ENCODE results near the gene ZBTB45. TPM values are rescaled to one million over a fixed set of nuclear protein-coding genes. Genes with fewer than 3 reads are reported as not detected.

The ZBTB45 gene
- total and polyA plus RNA-seq, 9 of the 15 experiments (the other 6 are each of a cell fraction or from before 2014, with no cell fraction given): 0.08 to 16.1 (median 1.8) TPM

DNA sequence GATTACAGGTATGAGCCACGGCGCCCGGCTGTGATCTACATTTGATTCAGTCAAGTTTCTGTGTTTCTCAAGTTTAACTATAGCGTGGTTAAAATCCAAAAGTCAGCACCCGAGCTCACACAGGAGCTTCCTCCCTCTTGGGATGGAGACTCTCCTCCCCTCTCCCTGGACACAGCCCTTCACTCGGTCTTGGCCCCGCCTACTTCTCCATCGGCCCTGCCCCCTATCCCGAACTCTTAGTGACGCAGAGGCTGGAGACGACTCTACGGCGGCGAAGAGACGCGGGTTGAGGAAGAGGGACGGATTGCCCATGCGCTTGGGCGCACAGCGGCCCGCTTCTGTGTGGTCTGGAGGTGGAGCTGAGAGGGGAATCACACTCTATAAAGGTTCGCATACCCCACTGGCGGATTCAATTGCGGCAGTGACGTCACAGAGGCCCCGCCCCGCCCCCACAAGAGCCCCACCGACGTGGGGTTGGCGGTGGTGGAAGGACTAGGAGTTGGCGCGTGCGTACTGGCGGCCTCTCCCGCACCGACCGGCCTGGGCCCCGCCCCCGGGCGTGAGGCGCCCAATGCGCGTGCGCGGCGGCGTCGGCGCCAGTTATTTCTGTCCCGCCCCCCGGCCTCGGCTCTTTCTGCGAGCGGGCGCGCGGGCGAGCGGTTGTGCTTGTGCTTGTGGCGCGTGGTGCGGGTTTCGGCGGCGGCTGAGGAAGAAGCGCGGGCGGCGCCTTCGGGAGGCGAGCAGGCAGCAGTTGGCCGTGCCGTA lies 24.4 kb upstream of the ZBTB45 start, which contains the start of gene TRIM28 (continued):
- TF ChIP-seq, protein P1, sequence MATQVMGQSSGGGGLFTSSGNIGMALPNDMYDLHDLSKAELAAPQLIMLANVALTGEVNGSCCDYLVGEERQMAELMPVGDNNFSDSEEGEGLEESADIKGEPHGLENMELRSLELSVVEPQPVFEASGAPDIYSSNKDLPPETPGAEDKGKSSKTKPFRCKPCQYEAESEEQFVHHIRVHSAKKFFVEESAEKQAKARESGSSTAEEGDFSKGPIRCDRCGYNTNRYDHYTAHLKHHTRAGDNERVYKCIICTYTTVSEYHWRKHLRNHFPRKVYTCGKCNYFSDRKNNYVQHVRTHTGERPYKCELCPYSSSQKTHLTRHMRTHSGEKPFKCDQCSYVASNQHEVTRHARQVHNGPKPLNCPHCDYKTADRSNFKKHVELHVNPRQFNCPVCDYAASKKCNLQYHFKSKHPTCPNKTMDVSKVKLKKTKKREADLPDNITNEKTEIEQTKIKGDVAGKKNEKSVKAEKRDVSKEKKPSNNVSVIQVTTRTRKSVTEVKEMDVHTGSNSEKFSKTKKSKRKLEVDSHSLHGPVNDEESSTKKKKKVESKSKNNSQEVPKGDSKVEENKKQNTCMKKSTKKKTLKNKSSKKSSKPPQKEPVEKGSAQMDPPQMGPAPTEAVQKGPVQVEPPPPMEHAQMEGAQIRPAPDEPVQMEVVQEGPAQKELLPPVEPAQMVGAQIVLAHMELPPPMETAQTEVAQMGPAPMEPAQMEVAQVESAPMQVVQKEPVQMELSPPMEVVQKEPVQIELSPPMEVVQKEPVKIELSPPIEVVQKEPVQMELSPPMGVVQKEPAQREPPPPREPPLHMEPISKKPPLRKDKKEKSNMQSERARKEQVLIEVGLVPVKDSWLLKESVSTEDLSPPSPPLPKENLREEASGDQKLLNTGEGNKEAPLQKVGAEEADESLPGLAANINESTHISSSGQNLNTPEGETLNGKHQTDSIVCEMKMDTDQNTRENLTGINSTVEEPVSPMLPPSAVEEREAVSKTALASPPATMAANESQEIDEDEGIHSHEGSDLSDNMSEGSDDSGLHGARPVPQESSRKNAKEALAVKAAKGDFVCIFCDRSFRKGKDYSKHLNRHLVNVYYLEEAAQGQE (IDR thresholded peaks at IDR 0.05; ENCODE audit: borderline replicate concordance): no peak
- TF ChIP-seq, protein P1 (CRISPR knock-in tag; IDR thresholded peaks at IDR 0.05; ENCODE audit: low read depth): 0 out of 2 replicates have a peak, but pooled peaks have one; percentile 43
- TF ChIP-seq STAT5A (IDR thresholded peaks at IDR 0.05; ENCODE audit: borderline replicate concordance, low read length) (no peak), KHSRP (IDR thresholded peaks at IDR 0.05) (peak; percentile 86), MYNN (IDR thresholded peaks at IDR 0.05) (no peak), MYNN (CRISPR knock-in tag; IDR thresholded peaks at IDR 0.05) (no peak), EZH2 (IDR thresholded peaks at IDR 0.05; ENCODE audit: borderline replicate concordance, low read depth, low read length) (no peak), RAD21 (CRISPR knock-in tag; conservative IDR thresholded peaks at IDR 0.05 in 1 of 2, IDR thresholded peaks at IDR 0.05 in 1 of 2) (no peak), SMARCE1 (IDR thresholded peaks at IDR 0.05) (peak; percentile 44; the same call in 1 of the 2 replicates), PCBP1 (IDR thresholded peaks at IDR 0.05; ENCODE audit: low read depth, low read length, poor library complexity, severe bottlenecking) (no peak), ZBTB49 (CRISPR knock-in tag; IDR thresholded peaks at IDR 0.05; ENCODE audit: borderline replicate concordance) (no peak), ADNP (tag; IDR thresholded peaks at IDR 0.05) (no peak), SUPT5H (IDR thresholded peaks at IDR 0.05) (peak; percentile 88), ZNF232 (CRISPR knock-in tag; IDR thresholded peaks at IDR 0.05) (0 out of 2 replicates have a peak, but pooled peaks have one; percentile 12)
- TF ChIP-seq, protein P2, sequence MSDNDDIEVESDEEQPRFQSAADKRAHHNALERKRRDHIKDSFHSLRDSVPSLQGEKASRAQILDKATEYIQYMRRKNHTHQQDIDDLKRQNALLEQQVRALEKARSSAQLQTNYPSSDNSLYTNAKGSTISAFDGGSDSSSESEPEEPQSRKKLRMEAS (CRISPR knock-in tag; IDR thresholded peaks at IDR 0.05): peak; percentile 66
- TF ChIP-seq, protein P3, sequence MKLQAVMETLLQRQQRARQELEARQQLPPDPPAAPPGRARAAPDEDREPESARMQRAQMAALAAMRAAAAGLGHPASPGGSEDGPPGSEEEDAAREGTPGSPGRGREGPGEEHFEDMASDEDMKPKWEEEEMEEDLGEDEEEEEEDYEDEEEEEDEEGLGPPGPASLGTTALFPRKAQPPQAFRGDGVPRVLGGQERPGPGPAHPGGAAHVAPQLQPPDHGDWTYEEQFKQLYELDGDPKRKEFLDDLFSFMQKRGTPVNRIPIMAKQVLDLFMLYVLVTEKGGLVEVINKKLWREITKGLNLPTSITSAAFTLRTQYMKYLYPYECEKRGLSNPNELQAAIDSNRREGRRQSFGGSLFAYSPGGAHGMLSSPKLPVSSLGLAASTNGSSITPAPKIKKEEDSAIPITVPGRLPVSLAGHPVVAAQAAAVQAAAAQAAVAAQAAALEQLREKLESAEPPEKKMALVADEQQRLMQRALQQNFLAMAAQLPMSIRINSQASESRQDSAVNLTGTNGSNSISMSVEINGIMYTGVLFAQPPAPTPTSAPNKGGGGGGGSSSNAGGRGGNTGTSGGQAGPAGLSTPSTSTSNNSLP (IDR thresholded peaks at IDR 0.05; ENCODE audit: borderline replicate concordance, low read depth, low read length): peak; percentile 37; the same call in 1 of the 2 replicates

Measured in K562 (cell line).